Hippocampal formation (tissue), 2 donors: ENCODE data around the gene MYL5.
A peak's percentile ranks its signal among the peaks of the same experiment; 100 is the strongest.
"Not testable (repeated sequence)": the region's sequence is repeated elsewhere in the genome, so short reads cannot be mapped to it uniquely, and the experiment has no call there.

Experiments used
- DNase-seq, 2 donors: peaks; one replicate each; lab custom pipeline; 2025; lab: John Stamatoyannopoulos, UW

MYL5 gene

GRCh38 chr4:636628-637159, 37.6 kb upstream of the MYL5 start:
- DNase-seq, result no peak

- DNase-seq, result no peak
Measured at GRCh38 chr4:637536-638280, 36.6 kb upstream of the MYL5 start.

- DNase-seq, result not testable (repeated sequence)
Measured at GRCh38 chr4:642366-642765, 32.0 kb upstream of the MYL5 start.

- DNase-seq, result peak in 1 of 2 donors; percentile 7
Measured at GRCh38 chr4:646460-646859, 27.9 kb upstream of the MYL5 start.

- no peak for DNase-seq
Measured at GRCh38 chr4:647481-647880, 26.9 kb upstream of the MYL5 start.

- no peak for DNase-seq
Measured at GRCh38 chr4:648579-649292, 25.6 kb upstream of the MYL5 start.

GRCh38 chr4:649293-649625, 25.1 kb upstream of the MYL5 start:
- no peak for DNase-seq

GRCh38 chr4:649751-650310, 24.5 kb upstream of the MYL5 start:
- DNase-seq, result no peak

- DNase-seq, result no peak
Measured at GRCh38 chr4:650461-650860, 23.9 kb upstream of the MYL5 start.

GRCh38 chr4:650951-651883, 23.1 kb upstream of the MYL5 start:
- DNase-seq, result peak; percentile 65 to 80

GRCh38 chr4:651884-652642, 22.3 kb upstream of the MYL5 start:
- no peak for DNase-seq

GRCh38 chr4:653080-653821, 21.1 kb upstream of the MYL5 start:
- DNase-seq, result peak in 1 of 2 donors; percentile 21

- DNase-seq, result no peak
Measured at GRCh38 chr4:653831-654502, 20.4 kb upstream of the MYL5 start.

GRCh38 chr4:654503-654845, 19.9 kb upstream of the MYL5 start:
- no peak for DNase-seq

- peak in 1 of 2 donors; percentile 70 for DNase-seq
Measured at GRCh38 chr4:654871-655463, 19.4 kb upstream of the MYL5 start.

- no peak for DNase-seq
Measured at GRCh38 chr4:655464-656151, 18.7 kb upstream of the MYL5 start.

GRCh38 chr4:656436-657337, 17.7 kb upstream of the MYL5 start:
- no peak for DNase-seq

GRCh38 chr4:657338-657833, 17.0 kb upstream of the MYL5 start:
- no peak for DNase-seq
